Measurements from ENCODE around the gene SCNN1A. TPM values are rescaled to one million over a fixed set of nuclear protein-coding genes. Genes with fewer than 3 reads are reported as not detected.

Gene SCNN1A
- total and polyA plus RNA-seq, 9 donors = 1.2 to 141 (median 10.8) TPM

DNA sequence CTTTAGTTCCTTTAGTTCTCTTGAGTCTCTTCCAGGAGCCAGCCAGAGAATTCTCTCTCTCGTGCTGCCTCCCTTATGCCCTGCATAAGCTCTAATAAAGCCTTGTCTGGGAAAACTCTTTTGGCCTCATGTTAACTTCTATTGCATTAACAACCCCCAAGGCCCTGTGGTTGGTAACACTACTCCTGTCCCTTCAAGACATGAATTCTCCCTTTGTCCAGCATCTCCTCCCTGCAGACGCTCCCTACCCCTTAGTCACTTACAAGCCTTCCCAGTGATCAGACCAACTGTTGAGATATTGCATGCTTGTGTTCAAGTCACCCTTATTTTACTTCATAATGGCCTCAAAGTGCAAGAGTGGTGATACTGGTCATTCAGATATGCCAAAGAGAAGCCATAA is 20.7 kb upstream of the SCNN1A start:
- no peak for DNase-seq
- Histone ChIP-seq H3K4me1 (ENCODE audit: insufficient read depth) (peaks cover 2% of the 10 kb centered on the region), H3K4me3 (no peak overlapping the region), H3K9me3 (no peaks in the 10 kb centered on the region), H3K36me3 (no peaks in the 10 kb centered on the region), H3K27ac (no peak overlapping the region), H3K27me3 (no peaks in the 10 kb centered on the region)
- TF ChIP-seq, protein P1, sequence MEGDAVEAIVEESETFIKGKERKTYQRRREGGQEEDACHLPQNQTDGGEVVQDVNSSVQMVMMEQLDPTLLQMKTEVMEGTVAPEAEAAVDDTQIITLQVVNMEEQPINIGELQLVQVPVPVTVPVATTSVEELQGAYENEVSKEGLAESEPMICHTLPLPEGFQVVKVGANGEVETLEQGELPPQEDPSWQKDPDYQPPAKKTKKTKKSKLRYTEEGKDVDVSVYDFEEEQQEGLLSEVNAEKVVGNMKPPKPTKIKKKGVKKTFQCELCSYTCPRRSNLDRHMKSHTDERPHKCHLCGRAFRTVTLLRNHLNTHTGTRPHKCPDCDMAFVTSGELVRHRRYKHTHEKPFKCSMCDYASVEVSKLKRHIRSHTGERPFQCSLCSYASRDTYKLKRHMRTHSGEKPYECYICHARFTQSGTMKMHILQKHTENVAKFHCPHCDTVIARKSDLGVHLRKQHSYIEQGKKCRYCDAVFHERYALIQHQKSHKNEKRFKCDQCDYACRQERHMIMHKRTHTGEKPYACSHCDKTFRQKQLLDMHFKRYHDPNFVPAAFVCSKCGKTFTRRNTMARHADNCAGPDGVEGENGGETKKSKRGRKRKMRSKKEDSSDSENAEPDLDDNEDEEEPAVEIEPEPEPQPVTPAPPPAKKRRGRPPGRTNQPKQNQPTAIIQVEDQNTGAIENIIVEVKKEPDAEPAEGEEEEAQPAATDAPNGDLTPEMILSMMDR (IDR thresholded peaks at IDR 0.05) = no peak
- TF ChIP-seq POLR2A (IDR thresholded peaks at IDR 0.05) = no peak
- TF ChIP-seq EP300 (IDR thresholded peaks at IDR 0.05) = no peak
- intact Hi-C loops (cut with DNase I) = no loop called here
- 84 to 95% (median 91%) methylated on average over 2 of the region's 2 CpGs for WGBS, 3 donors

DNA sequence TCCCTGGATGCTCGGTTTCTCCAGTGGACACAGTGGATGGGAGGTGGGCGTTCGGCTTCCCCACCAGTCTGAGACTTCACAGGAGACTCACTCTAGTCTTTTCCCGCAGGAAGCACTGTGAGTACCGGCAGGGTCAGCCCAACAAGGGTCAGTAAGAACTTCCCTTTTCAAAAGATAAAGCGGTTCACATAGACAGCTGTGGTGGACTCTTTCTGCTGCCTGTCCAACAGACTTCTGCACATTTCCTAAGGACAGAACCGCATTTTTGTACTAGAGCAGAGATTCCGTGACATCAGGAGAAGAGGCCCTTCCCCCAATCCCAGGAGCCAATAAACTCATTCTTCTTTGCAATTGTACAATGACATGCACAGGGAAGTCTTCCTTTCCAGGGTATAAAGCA is 19.0 kb upstream of the SCNN1A start:
- WGBS, 3 donors = 77 to 79% (median 78%) methylated on average over 8 of the region's 8 CpGs
- Histone ChIP-seq H3K27me3 (no peaks in the 10 kb centered on the region), H3K36me3 (no peaks in the 10 kb centered on the region), H3K27ac (no peak overlapping the region), H3K4me3 (no peak overlapping the region), H3K4me1 (ENCODE audit: insufficient read depth) (peaks cover 2% of the 10 kb centered on the region), H3K9me3 (no peaks in the 10 kb centered on the region)
- intact Hi-C loops (cut with DNase I) = no loop called here
- no peak for DNase-seq
- TF ChIP-seq, protein P1 (IDR thresholded peaks at IDR 0.05) = no peak
- TF ChIP-seq EP300 (IDR thresholded peaks at IDR 0.05) = no peak
- TF ChIP-seq POLR2A (IDR thresholded peaks at IDR 0.05) = no peak

DNA sequence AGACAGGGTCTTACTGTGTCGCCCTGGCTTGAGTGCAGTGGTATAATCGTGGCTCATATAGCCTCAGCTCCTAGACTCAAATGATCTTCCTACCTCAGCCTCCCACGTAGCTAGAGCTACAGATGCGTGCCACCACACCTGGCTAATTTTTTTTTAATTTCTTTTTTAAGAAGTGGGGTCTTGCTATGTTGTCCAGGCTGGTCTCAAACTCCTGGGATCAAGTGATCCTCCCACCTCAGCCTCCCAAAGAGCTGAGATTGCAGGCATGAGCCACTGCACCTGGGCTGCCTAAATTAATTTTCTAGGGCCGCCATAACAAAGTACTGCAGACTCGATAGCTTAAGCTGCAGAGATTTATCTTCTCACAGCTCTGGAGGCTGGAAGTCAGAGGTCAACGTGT is 17.7 kb upstream of the SCNN1A start:
- Histone ChIP-seq H3K27ac (no peak overlapping the region), H3K4me1 (ENCODE audit: insufficient read depth) (peaks cover 2% of the 10 kb centered on the region), H3K4me3 (no peak overlapping the region), H3K27me3 (no peaks in the 10 kb centered on the region), H3K36me3 (no peaks in the 10 kb centered on the region), H3K9me3 (no peaks in the 10 kb centered on the region)
- TF ChIP-seq, protein P1 (IDR thresholded peaks at IDR 0.05) = no peak
- TF ChIP-seq EP300 (IDR thresholded peaks at IDR 0.05) (no peak), POLR2A (IDR thresholded peaks at IDR 0.05) (no peak)
- 84 to 88% (median 88%) methylated on average over 7 of the region's 7 CpGs for WGBS, 3 donors
- intact Hi-C loops (cut with DNase I) = no loop called here
- no peak for DNase-seq

DNA sequence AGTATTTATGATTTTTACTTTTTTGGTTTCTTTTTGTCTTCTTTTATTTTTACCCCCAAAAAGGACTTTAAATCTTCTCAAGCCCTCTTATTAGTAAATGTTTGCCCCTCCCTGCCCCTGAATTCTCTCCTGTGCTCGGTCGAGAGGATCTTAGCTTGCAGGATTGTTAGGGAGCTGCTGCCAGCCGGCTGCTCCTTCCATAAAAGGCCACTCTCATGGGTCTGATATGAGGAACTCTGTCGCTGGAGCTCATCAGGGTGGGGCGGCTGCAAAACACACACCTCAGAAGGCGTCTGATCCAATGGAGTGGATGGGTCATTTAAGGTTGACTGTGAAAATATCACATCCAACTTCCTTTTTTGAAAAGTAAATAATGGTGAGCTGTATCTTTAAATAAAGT is 17.1 kb upstream of the SCNN1A start:
- DNase-seq = no peak
- TF ChIP-seq, protein P1 (IDR thresholded peaks at IDR 0.05) = no peak
- TF ChIP-seq POLR2A (IDR thresholded peaks at IDR 0.05) = no peak
- TF ChIP-seq EP300 (IDR thresholded peaks at IDR 0.05) = no peak
- Histone ChIP-seq H3K27me3 (no peaks in the 10 kb centered on the region), H3K4me3 (no peak overlapping the region), H3K9me3 (no peaks in the 10 kb centered on the region), H3K4me1 (ENCODE audit: insufficient read depth) (peaks cover 2% of the 10 kb centered on the region), H3K36me3 (no peaks in the 10 kb centered on the region), H3K27ac (no peak overlapping the region)
- 17 to 22% (median 18%) methylated on average over 6 of the region's 6 CpGs for whole genome bisulfite sequencing, 3 donors
- intact Hi-C loops (cut with DNase I) = no loop called here

DNA sequence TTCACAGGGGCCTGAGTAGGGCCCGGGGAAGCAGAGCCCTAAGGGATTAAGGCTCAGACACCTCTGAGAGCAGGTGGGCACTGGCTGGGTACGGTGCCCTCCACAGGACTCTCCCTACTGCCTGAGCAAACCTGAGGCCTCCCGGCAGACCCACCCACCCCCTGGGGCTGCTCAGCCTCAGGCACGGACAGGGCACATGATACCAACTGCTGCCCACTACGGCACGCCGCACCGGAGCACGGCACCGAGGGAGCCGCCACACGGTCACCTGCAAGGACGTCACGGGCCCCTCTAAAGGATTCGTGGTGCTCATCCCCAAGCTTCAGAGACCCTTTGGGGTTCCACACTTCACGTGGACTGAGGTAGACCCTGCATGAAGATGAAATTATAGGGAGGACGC is 15.7 kb upstream of the SCNN1A start:
- H3K4me1 ChIP-seq (ENCODE audit: insufficient read depth) = peaks cover 2% of the 10 kb centered on the region
- no peak for DNase-seq
- H3K27me3 ChIP-seq = no peaks in the 10 kb centered on the region
- H3K4me3 ChIP-seq = no peak overlapping the region
- H3K27ac ChIP-seq = no peak overlapping the region
- WGBS, 3 donors = 81 to 85% (median 83%) methylated on average over 17 of the region's 17 CpGs
- no peaks in the 10 kb centered on the region for H3K36me3 ChIP-seq
- intact Hi-C loops (cut with DNase I) = no loop called here
- no peaks in the 10 kb centered on the region for H3K9me3 ChIP-seq
- TF ChIP-seq EP300 (IDR thresholded peaks at IDR 0.05) (no peak), POLR2A (IDR thresholded peaks at IDR 0.05) (no peak)
- TF ChIP-seq, protein P1 (IDR thresholded peaks at IDR 0.05) = no peak

All from ovary (tissue), 9 donors.